IPS DF 4.7 (cell line): Measurements from ENCODE around the gene PPP1R14D.

Experiments used
- DNase-seq: peaks from one replicate; pipeline ENCODE4 v3.0.0-alpha.2; 2013; ENCODE audit warnings: low spot score; ENCODE audit errors: extremely low read depth

The PPP1R14D gene

GRCh38 chr15:40819048-40819447 lies 9.5 kb downstream of the PPP1R14D start:
- no peak for DNase-seq

- no peak for DNase-seq
Observed at GRCh38 chr15:40815042-40815698, 13.3 kb downstream of the PPP1R14D start.

GRCh38 chr15:40812721-40813425 lies 15.6 kb downstream of the PPP1R14D start:
- no peak for DNase-seq

GRCh38 chr15:40808861-40809450 lies 19.6 kb downstream of the PPP1R14D start:
- DNase-seq: no peak

- no peak for DNase-seq
Observed at GRCh38 chr15:40807888-40808461, 20.5 kb downstream of the PPP1R14D start.

GRCh38 chr15:40807028-40807887 lies 21.2 kb downstream of the PPP1R14D start, which contains the start of the genes DNAJC17 and ZFYVE19:
DNAJC17 (minus strand) TSS chr15:40807473; CDS start chr15:40807446, 27 bp downstream.
ZFYVE19 (plus strand) TSS chr15:40807089; CDS start chr15:40807590, 501 bp downstream.
- peak; percentile 90 for DNase-seq

- no peak for DNase-seq
Observed at GRCh38 chr15:40806672-40807027, 21.9 kb downstream of the PPP1R14D start.

- no peak for DNase-seq
Observed at GRCh38 chr15:40803688-40804087, 24.8 kb downstream of the PPP1R14D start.

GRCh38 chr15:40803076-40803475 lies 25.4 kb downstream of the PPP1R14D start:
- DNase-seq: no peak

GRCh38 chr15:40799523-40799922 lies 29.0 kb downstream of the PPP1R14D start:
- no peak for DNase-seq

- DNase-seq: no peak
Observed at GRCh38 chr15:40796512-40796911, 32.0 kb downstream of the PPP1R14D start.

- DNase-seq: no peak
Observed at GRCh38 chr15:40796041-40796440, 32.5 kb downstream of the PPP1R14D start.

GRCh38 chr15:40793216-40793989 lies 35.1 kb downstream of the PPP1R14D start:
- DNase-seq: no peak

GRCh38 chr15:40792394-40792793 lies 36.1 kb downstream of the PPP1R14D start:
- no peak for DNase-seq

GRCh38 chr15:40790718-40791117 lies 37.8 kb downstream of the PPP1R14D start:
- no peak for DNase-seq

GRCh38 chr15:40789999-40790398 lies 38.5 kb downstream of the PPP1R14D start:
- no peak for DNase-seq

GRCh38 chr15:40789119-40789518 lies 39.4 kb downstream of the PPP1R14D start:
- DNase-seq: no peak

GRCh38 chr15:40787991-40788390 lies 40.5 kb downstream of the PPP1R14D start:
- DNase-seq: no peak

- peak; percentile 69 for DNase-seq
Observed at GRCh38 chr15:40787344-40787841, 41.1 kb downstream of the PPP1R14D start.

- no peak for DNase-seq
Observed at GRCh38 chr15:40785814-40786213, 42.7 kb downstream of the PPP1R14D start.
